Thoracic aorta (tissue), 2 donors: ENCODE data around the gene DNAAF1. TPM values are rescaled to one million over a fixed set of nuclear protein-coding genes. Genes with fewer than 3 reads are reported as not detected.

Source experiments
- ATAC-seq: fragments of 150-250 bp; one replicate; pipeline ENCODE4 v1.8.0; 2017; ENCODE audit warnings: low read depth; ENCODE audit not compliant: insufficient number of reproducible peaks, low FRiP score
- DNase-seq: peaks from one replicate; pipeline ENCODE4 v3.0.0-alpha.2; 2020; ENCODE audit warnings: low spot score
- H3K27ac ChIP-seq, 2 donors: fragments of 200-600 bp; sonication (generic); 1 replicate in 1 of 2; 2 replicates in 1 of 2; pipeline ENCODE4 v1.5.1; 2016; ENCODE audit warnings: mild to moderate bottlenecking in 2 of 2, moderate library complexity in 2 of 2
- H3K27me3 ChIP-seq: fragments of 200-600 bp; sonication (generic); replicated peaks from 2 replicates; pipeline ENCODE4 v1.6.0; 2016; ENCODE audit warnings: mild to moderate bottlenecking; ENCODE audit not compliant: insufficient read depth
- H3K36me3 ChIP-seq: fragments of 200-600 bp; sonication (generic); one replicate; pipeline ENCODE4 v1.5.1; 2016
- H3K4me1 ChIP-seq, 2 donors: fragments of 200-600 bp; sonication (generic); 1 replicate in 1 of 2; 2 replicates in 1 of 2; pipeline versions ENCODE4 v1.5.1 to v1.6.0; 2016; ENCODE audit warnings: low read depth in 2 of 2, mild to moderate bottlenecking in 1 of 2; ENCODE audit not compliant: control insufficient read depth in 1 of 2
- H3K4me3 ChIP-seq: fragments of 200-600 bp; sonication (generic); 2 replicates; pipeline ENCODE4 v1.5.1; 2016; ENCODE audit warnings: mild to moderate bottlenecking
- H3K9me3 ChIP-seq: fragments of 200-600 bp; sonication (generic); 2 replicates; pipeline ENCODE4 v1.5.1; 2016
- CTCF ChIP-seq: fragments of 200-600 bp; sonication (generic); IDR thresholded peaks from one replicate; pipeline ENCODE4 v1.5.1; 2019; ENCODE audit warnings: antibody characterized with exemption
- total RNA-seq, 2 donors: library from RNA; depleted of rRNA; stranded (reverse); fragments of >200 nt; gene quantifications; one replicate each; pipeline versions ENCODE4 v1.1.0 to v1.2.3, GENCODE V29; 2016

Gene DNAAF1
- total RNA-seq, 2 donors from 2014 or later, result not detected

GRCh38 chr16:84225571-84225970 lies 80.5 kb downstream of the DNAAF1 start:
- no peak overlapping the region for H3K4me3 ChIP-seq
- no peaks in the 10 kb centered on the region for H3K27me3 ChIP-seq
- H3K36me3 ChIP-seq, result no peaks in the 10 kb centered on the region
- peaks cover 12 to 18% of the 10 kb centered on the region in 2 donors for H3K4me1 ChIP-seq
- H3K27ac ChIP-seq, result no peak overlapping the region
- ATAC-seq (no peak), DNase-seq (no peak)
- H3K9me3 ChIP-seq, result no peaks in the 10 kb centered on the region
- no peak for TF ChIP-seq CTCF

GRCh38 chr16:84226026-84226425 lies 80.9 kb downstream of the DNAAF1 start:
- Histone ChIP-seq H3K27me3 (no peaks in the 10 kb centered on the region), H3K4me3 (no peak overlapping the region), H3K9me3 (no peaks in the 10 kb centered on the region), H3K27ac (no peak overlapping the region), H3K4me1 (peaks cover 12 to 18% of the 10 kb centered on the region in 2 donors), H3K36me3 (no peaks in the 10 kb centered on the region)
- no peak for TF ChIP-seq CTCF
- ATAC-seq (no peak), DNase-seq (no peak)

Other genes starting within 250 kb of the DNAAF1 start
- gene MLYCD, start 246.2 kb upstream of the DNAAF1 start, total RNA-seq, result 10 to 100 TPM; 14.1 to 23.6 TPM
- 10 to 100 TPM in 1 of 2 donors, 1 to 10 TPM in 1; 3.7 to 16.2 TPM for gene OSGIN1, start 192.1 kb upstream of the DNAAF1 start, total RNA-seq
- gene NECAB2, start 177.1 kb upstream of the DNAAF1 start, total RNA-seq, result not detected
- not detected for gene SLC38A8, start 102.5 kb upstream of the DNAAF1 start, total RNA-seq
- gene MBTPS1, start 28.4 kb upstream of the DNAAF1 start, total RNA-seq, result 10 to 100 TPM; 91.9 to 98.2 TPM
- gene HSDL1, start 131 bp upstream of the DNAAF1 start, total RNA-seq, result 10 to 100 TPM in 1 of 2 donors, 1 to 10 TPM in 1; 7.2 to 14.4 TPM
- gene TAF1C, start 41.7 kb downstream of the DNAAF1 start, total RNA-seq, result 10 to 100 TPM; 43.7 to 75.9 TPM
- not detected for gene ADAD2, start 45.8 kb downstream of the DNAAF1 start, total RNA-seq
- gene KCNG4, start 94.7 kb downstream of the DNAAF1 start, total RNA-seq, result not detected
- gene WFDC1, start 149.6 kb downstream of the DNAAF1 start, total RNA-seq, result 100 to 1,000 TPM in 1 of 2 donors, 1 to 10 TPM in 1; 4.6 to 203 TPM
- gene ATP2C2, start 223.2 kb downstream of the DNAAF1 start, total RNA-seq, result under 1 TPM; 0.28 to 0.54 TPM